ENCODE results near the gene DNAJB2. TPM values are rescaled to one million over a fixed set of nuclear protein-coding genes. Genes with fewer than 3 reads are reported as not detected.
A peak's percentile ranks its signal among the peaks of the same experiment; 100 is the strongest.

The DNAJB2 gene
- total RNA-seq, 2 experiments from 2014 or later, result 38.2 to 40.9 TPM

DNA sequence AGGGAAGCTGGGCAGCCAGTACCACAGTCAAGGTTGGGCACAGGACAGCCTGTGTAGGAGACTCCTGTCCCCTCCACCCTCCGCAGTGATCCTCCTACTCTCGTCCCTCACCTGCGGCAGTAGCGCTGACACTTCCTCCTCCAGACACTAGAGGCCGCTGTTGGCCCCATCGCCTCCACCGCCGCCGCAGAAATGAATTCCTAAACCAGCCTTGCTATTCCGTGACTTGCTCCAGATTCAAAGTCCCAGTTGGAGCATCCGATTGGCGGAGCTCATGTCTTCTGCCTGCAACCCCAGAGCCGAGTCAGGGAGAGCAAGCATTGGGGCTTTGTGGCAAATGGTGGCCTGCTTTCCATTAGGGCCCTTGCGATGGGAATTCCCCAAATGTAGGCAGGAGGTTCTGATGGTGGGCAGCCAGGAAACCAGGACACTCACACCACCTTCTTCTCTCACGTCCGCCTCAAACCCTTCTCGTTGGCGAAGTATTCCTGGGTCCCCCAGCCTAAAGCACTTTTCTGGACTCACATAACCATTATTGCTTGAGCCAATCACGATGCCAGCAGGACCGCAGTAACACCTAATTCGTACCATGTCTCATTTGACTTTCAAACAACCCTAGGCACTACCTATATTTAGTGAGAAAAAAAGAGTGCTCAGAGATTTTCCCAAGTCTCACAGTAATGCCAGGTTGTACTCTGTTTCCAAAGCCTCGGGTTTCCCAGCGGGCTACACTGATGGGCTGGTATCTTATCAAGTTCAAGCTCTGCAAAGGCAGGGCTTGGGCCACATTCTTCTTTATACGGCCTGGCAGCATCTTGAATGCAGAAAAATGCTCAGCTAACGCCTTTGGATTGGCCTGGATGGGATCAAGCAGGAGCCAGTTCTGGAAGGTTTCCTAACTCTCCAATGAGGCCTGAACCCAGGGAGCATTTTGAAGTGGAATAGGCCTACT, 1.2 kb upstream of the DNAJB2 start:
- peak; percentile 76 for DNase-seq
- no peaks in the 10 kb centered on the region for H3K27me3 Mint-ChIP-seq
- ChIA-PET CTCF (interaction anchor here (0.5 to 15.6 kb wide), 13 partner anchors 7 to 111 kb away, joined by 3 to 194 read pairs (median 7); partner anchors contain the start of genes CNPPD1, TUBA4A and TUBA4B), POLR2A (interaction anchor here (1.6 kb wide), 1 partner anchor 23 kb away, joined by 6 read pairs; no protein-coding TSS in a partner anchor)
- peak overlapping the region; percentile 58 for H3K4me3 Mint-ChIP-seq
- H3K36me3 Mint-ChIP-seq (ENCODE audit: low read depth), result peaks cover 15% of the 10 kb centered on the region
- H3K27ac Mint-ChIP-seq, result peak overlapping the region; percentile 99
- peaks cover 39% of the 10 kb centered on the region for H3K4me1 Mint-ChIP-seq
- no peaks in the 10 kb centered on the region for H3K9me3 Mint-ChIP-seq

DNA sequence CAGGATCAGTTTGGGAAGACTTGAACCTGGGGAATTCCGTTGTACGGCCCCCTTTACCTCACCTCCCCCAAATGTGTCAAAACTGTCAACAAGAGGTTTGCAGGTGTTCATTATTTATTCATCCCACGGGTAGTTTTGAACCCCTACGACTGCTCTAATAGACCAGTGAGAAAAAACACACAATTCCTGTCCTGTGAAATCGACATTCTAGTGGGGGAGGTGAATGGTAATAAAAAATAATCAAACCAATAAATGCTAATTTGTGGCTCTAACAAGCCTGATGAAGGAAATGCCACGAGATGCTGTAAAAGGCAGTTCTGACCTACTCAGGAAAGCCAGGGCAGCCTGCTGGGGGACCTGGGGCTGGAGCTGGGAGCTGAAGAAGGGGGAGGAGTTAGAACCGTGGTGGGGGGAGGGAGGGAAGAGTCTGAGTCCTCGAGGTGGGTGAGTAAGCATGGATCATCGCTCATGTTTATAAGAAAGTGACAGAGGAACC, 463 bp upstream of the DNAJB2 start:
- Mint-ChIP-seq H3K27ac (peak overlapping the region; percentile 99), H3K27me3 (no peaks in the 10 kb centered on the region), H3K9me3 (no peaks in the 10 kb centered on the region), H3K4me1 (peaks cover 41% of the 10 kb centered on the region), H3K4me3 (peak overlapping the region; percentile 96), H3K36me3 (ENCODE audit: low read depth) (peaks cover 18% of the 10 kb centered on the region)
- POLR2A ChIA-PET, result interaction anchor here (0.9 to 1.6 kb wide), 2 partner anchors 24 to 31 kb away, joined by 6 read pairs; no protein-coding TSS in a partner anchor
- DNase-seq, result no peak
- CTCF ChIA-PET, result interaction anchor here (0.5 to 15.6 kb wide), 11 partner anchors 8 to 110 kb away, joined by 3 to 194 read pairs (median 8); partner anchors contain the start of genes CNPPD1, TUBA4A and TUBA4B

DNA sequence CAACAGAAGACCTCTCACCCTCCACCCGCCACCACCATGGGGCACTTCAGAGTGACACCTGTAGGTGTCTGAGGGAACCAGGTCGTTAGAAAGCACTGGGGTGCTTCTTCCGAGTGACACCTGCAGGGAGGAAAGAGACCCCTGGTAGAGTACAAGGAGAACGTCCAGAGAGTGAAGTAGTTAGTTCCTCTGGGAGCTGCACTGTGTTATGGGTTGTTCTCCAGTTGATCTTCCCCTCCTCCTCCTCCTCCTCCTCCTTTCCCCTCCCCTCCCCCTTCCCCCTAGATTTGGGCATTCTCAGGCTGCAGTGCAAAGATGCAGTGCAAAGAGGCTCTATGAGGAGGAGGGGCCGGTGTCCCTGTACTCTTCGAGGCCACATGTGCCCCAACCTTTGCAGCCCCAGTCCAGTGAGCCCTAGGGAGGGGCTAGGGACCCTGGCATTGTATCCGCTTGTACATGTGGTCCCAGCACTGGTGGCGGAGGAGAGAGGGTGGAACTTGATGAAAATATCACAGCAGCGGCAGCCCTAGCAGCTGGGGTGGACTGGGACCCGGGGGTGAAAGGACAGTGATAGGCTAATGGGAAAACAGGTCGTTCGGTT, 850 bp downstream of the DNAJB2 start:
- Mint-ChIP-seq H3K9me3 (no peaks in the 10 kb centered on the region), H3K4me3 (peak overlapping the region; percentile 96), H3K27me3 (no peaks in the 10 kb centered on the region), H3K4me1 (peaks cover 41% of the 10 kb centered on the region), H3K36me3 (ENCODE audit: low read depth) (peaks cover 20% of the 10 kb centered on the region), H3K27ac (peak overlapping the region; percentile 99)
- CTCF ChIA-PET, result interaction anchor here (1.2 to 15.6 kb wide), 6 partner anchors 15 to 108 kb away, joined by 3 to 194 read pairs (median 4); partner anchors contain the start of genes ABCB6, DNPEP, TUBA4A and TUBA4B
- DNase-seq, result peak; percentile 13
- POLR2A ChIA-PET, result interaction anchor here (1.6 kb wide), 1 partner anchor 25 kb away, joined by 6 read pairs; no protein-coding TSS in a partner anchor

DNA sequence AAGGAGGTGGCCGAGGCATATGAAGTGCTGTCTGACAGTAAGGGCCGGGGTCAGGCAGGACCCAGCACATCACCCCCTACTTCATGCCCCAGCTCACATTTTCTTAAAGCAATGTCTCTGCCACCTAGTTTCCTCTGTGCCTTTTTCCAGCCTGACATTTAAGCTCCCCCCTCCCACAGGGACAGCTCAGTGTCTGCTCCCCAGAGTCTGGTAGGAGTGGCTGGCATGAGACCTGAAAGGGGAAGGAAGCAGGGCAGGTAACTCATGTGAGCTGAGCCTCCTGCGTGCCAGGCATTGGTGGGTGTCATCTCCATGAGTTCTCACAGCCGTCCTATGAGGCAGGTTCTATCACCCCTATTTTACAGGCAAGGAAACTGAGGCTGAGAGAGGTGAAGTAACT, 1.5 kb downstream of the DNAJB2 start:
- peaks cover 20% of the 10 kb centered on the region for H3K36me3 Mint-ChIP-seq (ENCODE audit: low read depth)

DNA sequence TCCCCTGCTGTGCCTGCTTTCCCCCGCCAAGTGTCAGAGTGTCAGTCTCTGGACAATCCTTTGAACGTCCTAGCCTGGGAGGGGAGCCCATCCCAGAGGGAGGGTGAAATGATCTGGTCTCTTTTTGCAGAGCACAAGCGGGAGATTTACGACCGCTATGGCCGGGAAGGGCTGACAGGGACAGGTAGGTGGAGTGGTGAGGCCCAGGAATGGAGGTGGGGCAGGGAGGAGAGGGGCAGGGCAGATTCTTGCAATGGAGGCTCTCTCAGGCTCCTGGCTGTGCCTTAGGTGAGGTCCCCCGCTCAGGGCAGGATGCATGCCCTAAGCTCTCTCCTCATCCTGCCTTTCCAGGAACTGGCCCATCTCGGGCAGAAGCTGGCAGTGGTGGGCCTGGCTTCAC, 2.4 kb downstream of the DNAJB2 start:
- Mint-ChIP-seq H3K27me3 (no peaks in the 10 kb centered on the region), H3K4me3 (no peak overlapping the region), H3K4me1 (peaks cover 41% of the 10 kb centered on the region), H3K27ac (no peak overlapping the region), H3K9me3 (no peaks in the 10 kb centered on the region), H3K36me3 (ENCODE audit: low read depth) (peaks cover 20% of the 10 kb centered on the region)
- no peak for DNase-seq
- CTCF ChIA-PET, result interaction anchor here (1.0 to 15.6 kb wide), 2 partner anchors 14 to 89 kb away, joined by 5 to 194 read pairs; no protein-coding TSS in a partner anchor
- POLR2A ChIA-PET, result no interaction called here

More for the DNA sequence above, 1.5 kb downstream of the DNAJB2 start:
- peak overlapping the region; percentile 99 for H3K27ac Mint-ChIP-seq
- H3K4me3 Mint-ChIP-seq, result peak overlapping the region; percentile 96
- ChIA-PET POLR2A (no interaction called here), CTCF (interaction anchor here (1.0 to 15.6 kb wide), 5 partner anchors 15 to 108 kb away, joined by 3 to 194 read pairs (median 5); partner anchors contain the start of genes ABCB6, DNPEP, TUBA4A and TUBA4B)
- H3K9me3 Mint-ChIP-seq, result no peaks in the 10 kb centered on the region
- H3K27me3 Mint-ChIP-seq, result no peaks in the 10 kb centered on the region
- no peak for DNase-seq
- H3K4me1 Mint-ChIP-seq, result peaks cover 41% of the 10 kb centered on the region

DNA sequence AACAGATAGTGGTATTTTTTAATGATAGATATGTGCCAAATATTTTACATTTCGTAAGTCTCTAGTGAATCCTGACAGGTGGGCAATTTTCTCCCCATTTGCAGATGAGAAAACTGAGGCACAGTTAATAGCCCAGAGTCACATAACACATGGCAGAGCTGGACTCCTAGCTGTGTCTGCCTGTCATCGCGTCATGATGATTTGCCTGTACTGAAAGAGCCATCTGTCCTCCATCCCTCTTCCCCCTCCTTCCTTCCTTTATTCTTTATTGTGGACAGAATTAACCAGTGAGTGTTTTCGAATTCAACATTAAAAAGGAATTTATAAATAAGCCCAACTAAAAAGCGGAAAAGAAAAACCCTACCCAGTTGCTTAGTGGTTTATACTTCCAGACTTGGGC, 3.2 kb downstream of the DNAJB2 start:
- POLR2A ChIA-PET, result no interaction called here
- no peak for DNase-seq
- Mint-ChIP-seq H3K27ac (peak overlapping the region; percentile 62), H3K4me3 (no peak overlapping the region), H3K27me3 (no peaks in the 10 kb centered on the region), H3K4me1 (peaks cover 38% of the 10 kb centered on the region), H3K9me3 (no peaks in the 10 kb centered on the region), H3K36me3 (ENCODE audit: low read depth) (peaks cover 20% of the 10 kb centered on the region)
- CTCF ChIA-PET, result interaction anchor here (1.1 to 15.6 kb wide), 2 partner anchors 13 to 28 kb away, joined by 3 to 194 read pairs; partner anchors contain the start of gene TUBA4A

DNA sequence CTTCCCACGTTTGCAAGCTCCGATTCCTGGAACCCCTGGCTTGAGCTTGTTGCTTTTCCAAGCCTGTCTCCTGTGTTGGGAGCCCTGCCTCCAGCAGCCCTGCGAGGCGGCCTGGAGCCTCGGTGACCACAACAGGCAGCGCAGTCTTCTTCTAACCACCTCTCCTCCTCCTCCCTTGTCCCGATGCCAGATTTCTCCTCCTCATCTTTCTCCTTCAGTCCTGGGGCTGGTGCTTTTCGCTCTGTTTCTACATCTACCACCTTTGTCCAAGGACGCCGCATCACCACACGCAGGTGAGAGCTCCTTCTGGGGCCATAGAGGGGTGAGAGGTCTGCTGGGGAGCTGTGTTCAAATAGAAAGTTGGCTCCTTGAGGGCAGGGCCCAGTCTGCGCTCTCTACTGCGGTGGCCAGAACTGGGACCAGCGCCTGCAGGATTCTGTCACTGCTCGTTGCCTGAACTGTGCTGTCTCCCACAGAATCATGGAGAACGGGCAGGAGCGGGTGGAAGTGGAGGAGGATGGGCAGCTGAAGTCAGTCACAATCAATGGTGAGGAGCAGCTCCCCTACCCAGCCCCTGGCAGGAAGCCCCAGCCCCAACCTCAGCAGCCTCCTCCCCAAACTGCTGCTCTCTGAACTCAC, 3.9 kb downstream of the DNAJB2 start:
- POLR2A ChIA-PET, result no interaction called here
- DNase-seq, result no peak
- Mint-ChIP-seq H3K27me3 (no peaks in the 10 kb centered on the region), H3K36me3 (ENCODE audit: low read depth) (peaks cover 20% of the 10 kb centered on the region), H3K4me3 (no peak overlapping the region), H3K4me1 (peaks cover 31% of the 10 kb centered on the region), H3K27ac (peak overlapping the region; percentile 4), H3K9me3 (no peaks in the 10 kb centered on the region)
- CTCF ChIA-PET, result interaction anchor here (0.7 to 15.6 kb wide), 5 partner anchors 12 to 303 kb away, joined by 3 to 194 read pairs (median 3); partner anchors contain the start of gene TUBA4A

DNA sequence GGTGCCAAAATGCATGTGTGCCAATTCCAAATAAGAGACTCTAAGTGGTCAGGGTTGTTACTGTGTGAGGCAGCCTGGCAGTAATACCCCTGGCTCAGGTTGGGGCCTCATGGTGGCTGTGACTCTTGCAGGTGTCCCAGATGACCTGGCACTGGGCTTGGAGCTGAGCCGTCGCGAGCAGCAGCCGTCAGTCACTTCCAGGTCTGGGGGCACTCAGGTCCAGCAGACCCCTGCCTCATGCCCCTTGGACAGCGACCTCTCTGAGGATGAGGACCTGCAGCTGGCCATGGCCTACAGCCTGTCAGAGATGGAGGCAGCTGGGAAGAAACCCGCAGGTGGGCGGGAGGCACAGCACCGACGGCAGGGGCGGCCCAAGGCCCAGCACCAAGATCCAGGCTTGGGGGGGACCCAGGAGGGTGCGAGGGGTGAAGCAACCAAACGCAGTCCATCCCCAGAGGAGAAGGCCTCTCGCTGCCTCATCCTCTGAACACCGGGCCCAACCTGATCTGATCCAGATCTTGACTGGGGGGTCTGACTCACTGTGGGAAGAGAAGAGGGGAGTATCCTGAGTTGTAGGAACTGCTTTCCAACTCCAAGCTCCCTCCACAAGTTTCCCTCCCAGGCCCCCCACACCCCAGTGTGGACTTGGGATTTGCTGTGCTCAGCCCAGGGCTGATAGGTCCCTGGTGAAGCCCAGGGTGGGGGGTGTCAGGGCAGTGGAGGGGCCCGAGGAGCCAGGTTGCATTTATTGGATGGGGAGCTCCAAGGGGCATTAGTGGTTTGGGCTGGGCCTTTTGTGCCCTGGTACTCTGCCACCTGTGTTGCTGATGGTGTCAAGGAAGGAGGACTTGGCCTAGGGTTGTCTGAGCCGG, 5.6 kb downstream of the DNAJB2 start:
- no peak overlapping the region for H3K27ac Mint-ChIP-seq
- ChIA-PET CTCF (interaction anchor here (1.0 to 15.6 kb wide), 4 partner anchors 11 to 125 kb away, joined by 3 to 194 read pairs (median 4); no protein-coding TSS in a partner anchor), POLR2A (no interaction called here)
- DNase-seq, result no peak
- H3K27me3 Mint-ChIP-seq, result no peaks in the 10 kb centered on the region
- peaks cover 19% of the 10 kb centered on the region for H3K4me1 Mint-ChIP-seq
- H3K4me3 Mint-ChIP-seq, result no peak overlapping the region
- peaks cover 18% of the 10 kb centered on the region for H3K36me3 Mint-ChIP-seq (ENCODE audit: low read depth)
- no peaks in the 10 kb centered on the region for H3K9me3 Mint-ChIP-seq

DNA sequence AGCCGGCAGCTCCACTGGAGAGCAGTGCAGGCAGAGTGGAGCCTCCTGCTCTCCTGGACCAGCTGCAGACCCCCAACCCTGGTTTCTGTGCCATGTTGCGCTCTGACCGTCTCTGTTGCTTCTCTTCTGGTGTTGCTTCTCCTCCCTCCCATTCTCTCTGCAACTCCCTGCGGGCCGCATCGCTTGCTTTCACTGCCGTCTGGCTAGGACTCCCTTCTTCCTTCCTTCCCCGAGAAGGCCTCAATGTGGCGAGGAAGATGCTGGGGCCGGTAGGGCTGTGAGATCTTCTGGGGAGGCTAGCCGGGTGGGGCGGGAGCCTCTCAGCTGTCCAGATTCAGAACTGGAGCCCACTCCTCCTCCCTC, 6.2 kb downstream of the DNAJB2 start:
- H3K4me1 Mint-ChIP-seq, result peaks cover 13% of the 10 kb centered on the region
- no peak overlapping the region for H3K27ac Mint-ChIP-seq
- peaks cover 15% of the 10 kb centered on the region for H3K36me3 Mint-ChIP-seq (ENCODE audit: low read depth)
- no peak for DNase-seq
- POLR2A ChIA-PET, result no interaction called here
- CTCF ChIA-PET, result interaction anchor here (15.6 kb wide), 1 partner anchor 10 kb away, joined by 194 read pairs; no protein-coding TSS in a partner anchor
- H3K4me3 Mint-ChIP-seq, result no peak overlapping the region
- H3K27me3 Mint-ChIP-seq, result no peaks in the 10 kb centered on the region
- no peaks in the 10 kb centered on the region for H3K9me3 Mint-ChIP-seq

DNA sequence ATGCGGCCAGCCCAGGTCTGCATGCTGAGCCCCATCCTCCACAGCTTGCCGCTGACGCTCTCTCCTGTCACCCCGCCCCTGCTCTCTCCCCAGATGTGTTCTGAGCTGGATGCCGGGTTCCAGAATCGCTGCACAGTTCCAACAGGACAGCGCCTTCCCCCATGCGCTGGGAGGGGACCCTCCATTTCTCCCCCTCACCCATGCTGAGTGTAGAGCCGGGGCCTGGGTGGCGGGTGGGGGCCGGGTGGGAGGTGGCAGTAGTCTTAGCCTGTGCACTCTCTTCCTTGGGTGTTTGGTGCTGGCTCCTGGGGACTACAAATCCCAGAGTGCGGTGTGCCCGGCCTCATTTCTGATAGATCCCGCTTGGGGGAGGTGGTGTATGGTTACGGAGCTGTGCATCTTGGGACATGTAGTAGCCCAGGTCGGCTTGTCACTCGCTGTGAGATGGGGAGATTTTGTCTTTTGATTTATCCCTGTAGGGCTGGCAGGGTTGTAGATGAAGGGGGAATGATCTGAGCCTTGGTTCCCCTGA, 6.8 kb downstream of the DNAJB2 start:
- Mint-ChIP-seq H3K4me1 (peaks cover 8% of the 10 kb centered on the region), H3K9me3 (no peaks in the 10 kb centered on the region), H3K27ac (no peak overlapping the region), H3K36me3 (ENCODE audit: low read depth) (peaks cover 15% of the 10 kb centered on the region), H3K27me3 (no peaks in the 10 kb centered on the region), H3K4me3 (no peak overlapping the region)
- ChIA-PET POLR2A (no interaction called here), CTCF (interaction anchor here (1.2 to 15.6 kb wide), 2 partner anchors 10 to 30 kb away, joined by 4 to 194 read pairs; no protein-coding TSS in a partner anchor)
- no peak for DNase-seq

DNA sequence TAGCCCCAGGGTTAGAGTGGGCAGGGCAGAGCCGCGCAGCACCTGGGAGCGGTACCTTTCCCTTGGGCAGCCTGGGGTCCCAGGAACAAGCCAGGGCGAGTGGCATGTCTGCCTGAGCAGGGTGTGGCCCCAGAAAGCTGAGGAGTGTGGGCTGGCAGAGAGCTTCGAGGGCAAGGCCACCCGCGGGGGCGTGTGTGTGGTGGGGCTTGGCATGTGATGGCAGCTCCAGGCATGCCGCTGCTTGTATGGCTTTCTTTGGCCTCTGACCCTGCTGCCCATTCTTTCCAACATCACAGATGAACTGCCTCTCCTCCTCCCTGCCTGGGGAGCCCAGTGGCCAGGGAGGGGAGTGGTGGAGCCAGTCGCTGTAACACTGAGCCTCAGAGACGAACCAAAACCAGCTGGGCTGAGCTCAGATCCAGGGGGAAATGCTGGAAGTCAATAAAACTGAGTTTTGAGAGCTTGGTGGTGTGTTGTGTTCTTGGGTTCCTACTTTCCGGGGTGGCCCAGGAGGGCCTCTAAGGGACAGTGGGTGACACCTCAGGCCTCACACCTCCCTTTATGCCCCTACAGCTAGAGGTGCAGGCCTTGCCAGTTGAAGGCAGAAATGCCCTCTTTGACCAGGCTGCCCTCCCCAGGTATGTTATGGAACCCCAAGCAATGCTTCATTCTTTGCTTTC, 7.4 kb downstream of the DNAJB2 start:
- Mint-ChIP-seq H3K27me3 (no peaks in the 10 kb centered on the region), H3K27ac (no peak overlapping the region), H3K36me3 (ENCODE audit: low read depth) (peaks cover 10% of the 10 kb centered on the region), H3K4me1 (peaks cover 2% of the 10 kb centered on the region), H3K4me3 (no peak overlapping the region), H3K9me3 (no peaks in the 10 kb centered on the region)
- ChIA-PET POLR2A (no interaction called here), CTCF (interaction anchor here (1.2 to 15.6 kb wide), 3 partner anchors 9 to 31 kb away, joined by 4 to 194 read pairs (median 6); no protein-coding TSS in a partner anchor)
- DNase-seq, result no peak

Data from activated CD4-positive, alpha-beta T cell treated with anti-CD3 and anti-CD28 coated beads, Interleukin-2, amount 10 ng/mL, durations not matched to agents 7 days and 5 days (primary cell).